D721Med (cell line): ENCODE results near the gene LSAMP.

Source experiments
- DNase-seq: peaks from one replicate; pipeline ENCODE4 v3.0.0; 2011; ENCODE audit warnings: low spot score; ENCODE audit not compliant: insufficient read length
- FAIRE-seq: peaks from 2 replicates; lab custom pipeline; 2011; peaks lifted over from hg19 to GRCh38; lab: Jason Lieb, UNC
- TF ChIP-seq, protein P1 (sequence below): IDR thresholded peaks from 2 replicates; pipeline ENCODE4 v1.5.1; 2012; ENCODE audit warnings: mild to moderate bottlenecking, control low read depth; ENCODE audit not compliant: insufficient read depth; ENCODE audit errors: missing control alignments

LSAMP gene

DNA sequence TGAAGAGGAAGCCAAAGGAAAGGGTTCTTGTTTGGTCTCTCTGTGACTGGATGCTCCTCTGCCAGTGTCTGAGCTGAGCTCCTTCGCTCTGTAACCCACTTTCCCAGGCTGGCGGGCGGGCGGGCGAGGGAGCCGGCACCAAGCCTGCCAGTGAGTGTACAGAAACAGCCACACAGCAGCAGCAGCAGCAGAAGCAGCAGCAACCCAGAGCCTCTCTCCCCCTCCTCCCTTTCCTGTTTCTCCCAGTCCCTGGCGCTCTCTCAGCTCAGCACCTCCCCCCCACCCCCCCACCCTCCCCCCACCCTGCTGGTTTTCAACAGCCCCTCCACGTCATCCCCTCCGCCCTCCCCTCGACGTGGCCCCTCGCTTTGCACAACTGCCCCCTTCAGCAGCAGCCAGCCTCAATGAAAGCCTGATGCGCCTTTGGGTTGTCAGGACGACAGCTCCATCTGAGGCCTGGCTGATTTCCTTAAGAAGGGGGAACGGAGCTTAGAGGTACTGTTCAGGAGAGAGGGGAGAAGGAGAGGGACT, at the start of gene LSAMP:
LSAMP (minus strand) TSS at position 177 of the 531 bp plus-strand sequence.
- TF ChIP-seq, protein P1, sequence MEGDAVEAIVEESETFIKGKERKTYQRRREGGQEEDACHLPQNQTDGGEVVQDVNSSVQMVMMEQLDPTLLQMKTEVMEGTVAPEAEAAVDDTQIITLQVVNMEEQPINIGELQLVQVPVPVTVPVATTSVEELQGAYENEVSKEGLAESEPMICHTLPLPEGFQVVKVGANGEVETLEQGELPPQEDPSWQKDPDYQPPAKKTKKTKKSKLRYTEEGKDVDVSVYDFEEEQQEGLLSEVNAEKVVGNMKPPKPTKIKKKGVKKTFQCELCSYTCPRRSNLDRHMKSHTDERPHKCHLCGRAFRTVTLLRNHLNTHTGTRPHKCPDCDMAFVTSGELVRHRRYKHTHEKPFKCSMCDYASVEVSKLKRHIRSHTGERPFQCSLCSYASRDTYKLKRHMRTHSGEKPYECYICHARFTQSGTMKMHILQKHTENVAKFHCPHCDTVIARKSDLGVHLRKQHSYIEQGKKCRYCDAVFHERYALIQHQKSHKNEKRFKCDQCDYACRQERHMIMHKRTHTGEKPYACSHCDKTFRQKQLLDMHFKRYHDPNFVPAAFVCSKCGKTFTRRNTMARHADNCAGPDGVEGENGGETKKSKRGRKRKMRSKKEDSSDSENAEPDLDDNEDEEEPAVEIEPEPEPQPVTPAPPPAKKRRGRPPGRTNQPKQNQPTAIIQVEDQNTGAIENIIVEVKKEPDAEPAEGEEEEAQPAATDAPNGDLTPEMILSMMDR = no peak
- FAIRE-seq (no peak), DNase-seq (no peak)

DNA sequence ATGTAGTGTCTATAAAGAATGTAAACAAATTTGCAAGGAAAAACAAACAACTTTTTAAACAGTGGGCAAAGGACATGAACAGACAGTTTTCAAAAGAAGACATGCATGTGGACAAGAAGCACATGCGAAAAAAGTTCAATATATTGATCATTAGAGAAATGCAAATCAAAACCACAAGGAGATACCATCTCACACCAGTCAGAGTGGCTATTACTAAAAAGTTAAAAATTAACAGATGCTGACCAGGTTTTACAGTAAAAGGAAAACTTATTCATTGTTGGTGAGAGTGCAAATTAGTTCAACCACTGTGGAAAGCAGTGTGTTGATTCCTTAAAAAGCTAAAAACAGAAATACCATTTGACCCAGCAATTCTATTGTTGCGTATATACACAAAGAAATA, 47.1 kb upstream of the LSAMP start:
- DNase-seq (no peak), FAIRE-seq (no peak)
- TF ChIP-seq, protein P1 = no peak

GRCh38 chr3:116483135-116483534, 37.8 kb upstream of the LSAMP start:
- FAIRE-seq = no peak
- TF ChIP-seq, protein P1 = no peak
- DNase-seq = no peak

DNA sequence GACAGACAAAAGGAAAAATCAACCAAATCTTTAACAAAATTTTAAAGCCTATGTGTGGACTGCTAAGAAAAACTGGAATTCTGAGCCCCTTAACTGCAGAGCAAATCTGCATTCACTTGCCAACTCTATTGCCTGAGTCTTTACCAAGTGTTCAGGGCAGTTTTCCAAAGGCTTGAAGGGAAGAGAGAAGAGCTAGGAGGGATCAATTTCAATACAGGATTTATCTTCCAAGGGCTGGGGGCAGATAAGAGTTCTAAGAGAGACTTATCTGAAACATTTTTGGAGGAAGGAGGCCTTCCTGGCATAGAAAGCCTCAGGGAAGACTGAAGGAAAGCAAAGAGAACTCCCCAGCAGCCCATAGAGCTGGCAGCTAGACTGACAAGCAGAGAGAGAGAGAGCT, 31.4 kb upstream of the LSAMP start:
- TF ChIP-seq, protein P1 = no peak
- no peak for FAIRE-seq
- DNase-seq = no peak

DNA sequence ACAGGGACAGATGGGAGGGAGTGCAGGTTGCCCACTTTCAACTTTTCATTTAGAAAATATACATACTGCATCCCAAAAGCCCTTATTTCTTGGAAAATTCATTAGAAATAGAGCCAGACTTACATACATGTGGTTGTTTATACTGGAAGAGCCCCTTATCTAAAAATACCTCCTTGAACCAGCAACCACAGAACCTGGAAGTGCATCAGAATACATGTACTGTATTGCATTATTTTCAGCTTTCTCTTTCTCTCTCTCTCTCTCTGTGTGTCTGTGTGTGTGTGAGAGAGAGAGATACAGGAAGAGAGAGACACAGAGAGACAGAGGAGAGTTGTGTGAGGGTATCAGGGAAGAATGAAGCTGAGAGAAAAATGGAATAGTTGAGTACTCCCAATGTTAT, 29.5 kb upstream of the LSAMP start:
- FAIRE-seq (no peak), DNase-seq (no peak)
- TF ChIP-seq, protein P1 = no peak

DNA sequence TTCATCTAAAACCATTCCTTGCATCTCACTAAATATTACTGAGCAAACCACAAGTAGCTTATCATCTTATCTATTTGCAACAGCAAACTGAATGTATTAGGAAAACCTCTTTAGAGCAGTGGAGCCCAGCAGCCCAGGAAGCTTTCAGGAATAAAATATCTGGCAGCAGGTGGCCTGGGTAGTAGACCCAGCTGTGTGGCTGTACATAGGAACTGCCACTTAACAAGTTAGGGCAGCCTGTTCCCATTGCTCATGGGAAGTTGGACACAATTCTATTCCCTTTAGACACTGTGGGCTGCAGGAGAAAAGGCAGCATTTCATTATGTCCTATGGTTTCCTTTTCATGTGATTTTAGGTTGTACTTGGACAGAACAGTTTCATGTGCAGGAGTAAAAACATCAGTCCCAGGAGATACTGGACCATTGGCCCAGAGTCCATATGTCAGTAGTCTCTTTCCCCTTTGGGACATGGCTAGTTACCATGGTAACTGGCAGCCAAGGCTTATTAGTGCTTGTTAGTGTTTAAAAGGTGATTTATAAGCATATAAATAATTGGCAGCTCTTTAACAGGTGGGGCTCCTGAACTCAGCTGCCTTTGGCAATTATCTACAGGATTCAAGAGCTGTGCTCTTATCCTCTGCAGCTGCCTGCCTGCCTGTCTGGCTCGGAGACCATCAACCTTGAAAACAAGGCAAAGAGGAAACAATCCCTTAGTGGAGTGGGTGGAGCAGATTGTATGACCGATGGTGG, 28.9 kb upstream of the LSAMP start:
- FAIRE-seq (peak; percentile 21), DNase-seq (no peak)
- TF ChIP-seq, protein P1 = no peak

DNA sequence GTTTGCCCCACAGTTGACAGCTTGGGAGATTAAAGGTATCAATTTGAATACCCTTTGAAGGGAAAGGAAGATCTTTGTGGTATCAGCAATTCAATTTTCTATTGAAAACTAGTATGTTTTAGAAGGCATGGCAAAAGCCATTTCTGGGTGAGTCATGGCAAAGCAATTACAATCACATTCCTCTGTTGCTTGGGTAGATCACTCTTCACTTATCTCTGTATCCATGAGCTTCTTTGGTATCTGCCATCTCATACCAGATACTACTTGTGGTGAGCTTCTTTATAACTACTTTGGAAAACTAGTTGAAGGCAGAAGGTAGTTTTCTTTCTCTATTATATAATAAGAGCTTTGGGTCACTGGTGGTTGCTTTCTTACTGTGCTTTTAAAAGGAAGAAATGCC, 28.3 kb upstream of the LSAMP start:
- TF ChIP-seq, protein P1 = no peak
- DNase-seq = no peak
- no peak for FAIRE-seq
